GM18498 (cell line): ENCODE measurements around the gene PTER.

ENCODE experiments used
- ATAC-seq: cut with Tn5 transposase; IDR thresholded peaks from one replicate; pipeline ENCODE4 v1.9.1; 2021; ENCODE audit warnings: mild to moderate bottlenecking, moderate library complexity; ENCODE audit not compliant: unreplicated experiment

PTER gene

DNA sequence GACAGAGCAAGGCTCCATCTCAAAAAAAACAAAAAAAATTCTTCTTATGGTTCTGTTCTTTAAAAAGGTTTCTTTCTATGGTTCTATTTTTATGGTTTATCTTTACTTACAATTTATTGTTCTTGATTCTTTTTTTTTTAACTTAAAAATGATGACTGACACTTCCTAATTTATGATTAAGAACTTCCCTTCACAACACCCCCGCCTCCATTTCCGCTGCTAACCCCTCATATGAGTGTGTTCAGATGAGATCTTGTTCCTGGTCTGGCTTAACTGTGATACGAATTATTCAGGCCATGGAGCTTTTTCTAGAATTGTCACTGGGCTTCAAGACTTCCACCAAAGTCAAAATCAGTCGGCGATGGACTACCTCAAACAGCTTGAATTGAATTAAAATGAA lies 33.9 kb downstream of the PTER start:
- no peak for ATAC-seq

DNA sequence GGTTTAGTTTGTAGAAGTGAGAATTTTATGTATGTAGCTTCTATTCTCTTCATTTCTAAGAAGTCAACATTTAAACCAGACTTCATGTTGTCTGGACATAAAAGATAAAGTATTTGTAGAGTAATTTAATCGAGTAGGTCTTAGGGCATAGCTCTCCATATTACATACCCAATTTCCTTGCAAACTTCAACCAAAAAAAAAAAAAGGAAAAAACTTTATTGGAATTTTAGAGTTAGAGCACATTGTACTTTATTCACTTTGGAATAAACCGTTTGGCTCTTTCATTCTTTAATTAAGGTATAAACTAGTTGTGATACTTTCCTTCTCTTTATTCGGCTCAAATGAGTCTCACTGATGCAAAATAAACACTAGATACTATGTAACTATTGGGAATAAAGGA lies 36.0 kb downstream of the PTER start:
- ATAC-seq: no peak

DNA sequence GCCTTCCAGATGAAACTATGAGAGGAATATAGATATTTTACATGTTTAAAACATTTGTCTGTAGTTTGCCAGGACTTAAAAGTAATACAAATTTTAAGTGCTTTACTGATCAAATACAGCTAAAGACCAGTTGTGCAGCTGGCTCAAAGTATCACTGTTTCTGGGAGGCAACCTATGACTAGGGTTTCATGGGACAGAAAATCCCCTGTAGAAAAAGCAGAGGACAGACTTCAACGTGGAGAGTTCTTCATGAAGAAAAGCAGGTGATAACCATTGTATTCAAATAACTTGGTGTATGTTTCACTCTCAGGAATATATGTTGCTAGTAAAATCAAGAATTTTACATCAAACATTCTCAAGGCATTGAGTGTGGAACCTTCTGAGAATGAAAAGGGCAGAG lies 40.9 kb downstream of the PTER start:
- no peak for ATAC-seq

DNA sequence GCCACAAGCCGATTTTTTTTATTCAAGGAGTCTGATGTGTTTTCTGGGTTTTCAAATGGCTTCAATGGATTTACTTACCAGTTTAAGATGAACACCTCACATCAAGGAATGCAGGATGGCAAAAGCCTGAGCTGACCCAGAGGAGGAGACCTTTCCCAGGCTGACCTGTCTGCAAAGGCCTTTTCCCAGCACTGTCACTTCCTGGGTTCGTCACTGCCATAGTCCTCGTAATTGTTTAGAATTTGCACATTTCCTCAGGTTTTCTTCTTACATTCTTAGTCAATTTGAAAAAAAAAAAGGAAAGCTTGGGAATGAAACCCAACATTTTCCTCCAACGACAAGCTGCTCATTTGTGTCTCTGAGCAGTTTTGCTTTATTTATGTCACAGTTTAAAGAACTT lies 42.0 kb downstream of the PTER start:
- ATAC-seq: no peak

DNA sequence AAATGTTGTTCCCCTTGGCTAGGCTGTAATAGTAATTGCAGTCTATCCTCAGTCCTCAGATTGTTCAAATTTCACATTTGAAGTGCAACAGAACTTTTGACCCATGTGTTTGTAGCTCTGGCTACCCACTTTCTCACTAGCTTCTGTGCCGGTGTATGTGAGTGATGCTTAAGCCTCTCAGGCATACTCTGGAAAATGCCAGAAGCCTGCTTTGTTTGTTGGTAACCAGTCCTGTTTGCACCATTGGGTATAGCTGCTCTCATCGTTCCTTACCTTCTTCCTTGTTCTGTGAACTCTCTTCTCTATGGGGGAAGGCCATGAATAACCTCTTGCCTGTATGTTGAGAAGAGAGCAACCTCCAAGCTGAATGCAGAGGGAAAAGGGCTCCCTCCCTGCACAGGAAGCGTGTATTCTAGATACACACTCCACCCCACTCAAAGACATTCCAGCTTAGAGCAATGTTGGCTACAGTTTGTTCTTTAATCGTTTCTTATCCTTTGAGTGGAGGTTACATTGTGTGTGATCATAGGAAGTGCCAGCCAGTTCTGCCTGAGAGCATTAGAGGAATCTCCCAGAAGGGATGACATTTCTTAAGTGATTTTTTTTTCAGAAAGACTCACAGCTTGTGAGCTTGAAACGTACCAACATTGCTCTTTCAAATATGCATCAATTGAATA lies 44.4 kb downstream of the PTER start:
- ATAC-seq: no peak

DNA sequence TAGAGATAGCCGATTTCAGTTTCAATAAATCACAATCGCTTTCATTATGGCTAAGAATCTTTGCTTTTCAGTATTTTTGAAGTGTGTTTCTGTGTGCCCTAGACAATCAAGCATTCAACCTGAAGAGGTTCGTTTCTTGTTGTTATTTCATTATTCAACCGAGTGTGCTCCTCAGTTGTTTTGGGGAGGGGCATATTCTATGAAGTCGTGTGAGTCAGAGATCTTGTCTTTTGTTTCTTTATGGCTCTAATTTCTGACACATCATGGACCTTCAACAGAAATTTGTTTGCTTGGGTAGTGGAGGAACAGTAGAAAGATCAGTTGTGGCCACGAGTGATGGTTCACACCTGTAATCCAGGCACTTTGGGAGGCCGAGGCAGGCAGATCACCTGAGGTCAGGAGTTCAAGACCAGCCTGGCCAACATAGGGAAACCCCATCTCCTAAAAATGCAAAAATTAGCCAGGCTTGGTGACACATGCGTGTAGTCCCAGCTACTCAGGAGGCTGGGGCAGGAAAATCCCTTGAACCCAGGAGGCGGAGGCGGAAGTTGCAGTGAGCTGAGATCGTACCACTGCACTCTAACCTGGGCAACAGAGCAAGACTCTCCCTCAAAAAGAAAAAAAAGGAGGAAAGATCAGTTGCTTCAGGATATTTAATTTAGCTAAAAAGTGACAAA lies 46.6 kb downstream of the PTER start:
- no peak for ATAC-seq

DNA sequence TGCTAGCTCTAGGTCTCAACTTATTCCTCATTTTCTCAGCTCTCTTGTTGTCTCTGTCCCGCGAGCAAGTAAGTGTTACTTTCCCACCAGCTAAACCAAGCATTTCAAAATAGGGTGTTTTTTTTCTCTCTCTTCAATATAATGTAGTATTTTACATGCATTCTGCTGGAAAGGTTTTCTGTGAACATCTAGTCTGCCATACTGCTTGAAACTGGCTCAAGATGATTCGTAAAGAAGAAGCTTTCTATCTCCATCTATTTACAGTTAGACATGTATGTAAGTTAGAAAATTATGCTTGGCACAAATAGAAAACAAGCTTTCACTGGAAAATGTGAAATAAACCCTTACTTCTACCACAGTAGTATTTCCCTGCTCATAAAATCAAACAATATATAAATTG lies 53.7 kb downstream of the PTER start:
- ATAC-seq: no peak

DNA sequence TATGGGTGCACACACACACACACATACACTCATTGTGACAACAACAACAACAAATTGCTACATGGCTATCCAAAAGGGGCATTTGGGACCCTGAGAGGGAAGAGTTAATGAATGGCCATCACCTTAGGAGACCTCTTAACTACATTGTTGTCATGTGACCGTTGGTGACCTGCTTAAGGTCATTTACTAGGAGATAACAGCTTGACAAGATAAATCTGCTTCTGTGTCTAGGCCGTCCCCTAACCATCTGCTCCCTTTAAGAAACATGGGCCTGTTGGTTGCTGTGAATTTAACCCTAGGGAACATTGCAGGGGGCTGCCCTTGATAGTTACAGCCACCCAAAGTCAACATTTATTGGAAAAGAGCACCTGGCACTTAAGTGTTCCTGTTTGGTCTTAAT lies 55.1 kb downstream of the PTER start:
- ATAC-seq: no peak

DNA sequence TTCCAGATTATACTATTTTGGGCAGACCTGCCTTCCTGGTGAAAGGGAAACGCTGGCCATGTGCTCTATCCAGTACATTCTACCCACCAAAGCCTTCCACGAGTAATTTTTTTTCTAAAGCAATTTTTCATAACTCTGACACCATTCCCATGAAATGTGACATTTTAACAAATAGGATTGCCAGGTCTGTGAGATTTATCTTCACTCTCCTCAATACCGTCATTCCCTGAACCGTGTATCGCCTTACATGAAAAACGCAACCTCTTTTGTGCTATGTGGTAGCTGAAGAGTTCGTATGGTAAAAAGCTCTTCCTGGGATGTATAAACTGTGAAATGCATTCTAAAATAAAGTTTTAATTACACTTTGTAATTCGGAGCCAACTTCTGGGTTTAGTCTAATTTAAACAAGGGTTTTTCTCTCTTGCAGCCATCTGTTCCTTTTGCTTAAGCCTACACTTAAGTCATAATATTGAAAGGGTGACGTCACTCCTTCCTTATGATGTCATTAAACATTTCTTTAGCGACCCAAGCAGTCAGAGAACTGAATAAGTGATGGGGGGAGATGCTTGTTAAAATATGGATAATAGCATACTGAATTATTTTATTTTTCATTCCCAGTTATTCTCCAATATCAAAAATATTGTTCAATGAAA lies 57.2 kb downstream of the PTER start:
- ATAC-seq: no peak

DNA sequence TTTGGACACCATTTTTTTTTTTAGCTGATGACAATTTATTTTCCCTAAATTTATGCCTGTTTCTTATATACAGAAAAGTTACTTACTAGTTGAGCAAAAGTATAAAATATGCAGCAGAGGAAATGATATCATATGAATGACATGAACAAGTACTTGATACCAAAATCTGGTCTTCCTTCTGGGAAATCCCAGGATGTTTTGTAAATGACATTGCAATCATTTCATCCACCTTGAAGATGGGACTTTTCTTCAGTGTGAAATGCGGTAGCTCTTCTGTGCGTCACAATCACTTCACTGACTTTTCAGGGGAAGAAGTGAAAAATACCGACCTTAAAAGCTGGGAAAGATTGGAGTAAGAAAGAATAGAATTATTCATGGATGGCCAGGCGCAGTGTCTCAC lies 61.1 kb downstream of the PTER start:
- no peak for ATAC-seq

DNA sequence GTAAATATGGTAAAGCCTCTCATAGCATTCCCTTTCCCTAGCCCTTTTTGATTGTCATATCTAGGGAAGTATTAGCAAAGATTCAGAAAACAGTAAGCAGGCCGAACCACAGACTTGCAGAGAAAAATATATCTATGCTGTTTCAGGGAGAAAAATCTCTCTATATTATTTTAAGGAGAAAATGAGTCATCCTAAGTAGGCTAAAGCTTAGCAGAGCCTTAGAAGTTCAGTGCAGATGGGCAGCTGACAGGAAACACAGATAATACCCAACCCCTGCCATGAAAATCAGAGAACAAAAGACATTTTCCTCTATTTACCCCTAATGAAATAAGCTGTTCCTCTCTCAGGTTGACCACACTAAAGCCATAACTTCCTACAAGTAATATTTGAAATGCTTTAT lies 68.4 kb downstream of the PTER start:
- no peak for ATAC-seq

DNA sequence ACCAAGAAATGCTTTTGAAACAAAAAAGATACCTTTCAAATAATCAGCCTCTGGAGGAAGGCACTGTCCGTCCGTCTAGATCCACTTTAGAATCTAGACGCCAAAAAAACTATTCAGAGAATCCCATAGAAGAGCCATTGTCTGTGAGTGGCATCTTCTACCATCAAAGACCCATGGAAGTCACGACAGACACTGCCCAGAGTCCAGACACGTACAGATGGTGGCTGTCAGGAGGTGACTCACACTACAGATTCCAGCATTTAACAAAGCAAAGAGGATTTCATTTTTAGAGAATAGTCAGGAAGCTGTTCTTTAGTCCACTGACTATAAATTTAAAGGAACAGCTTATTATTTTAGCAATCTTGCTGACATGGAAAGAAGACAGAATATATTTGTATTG lies 73.2 kb downstream of the PTER start:
- no peak for ATAC-seq

DNA sequence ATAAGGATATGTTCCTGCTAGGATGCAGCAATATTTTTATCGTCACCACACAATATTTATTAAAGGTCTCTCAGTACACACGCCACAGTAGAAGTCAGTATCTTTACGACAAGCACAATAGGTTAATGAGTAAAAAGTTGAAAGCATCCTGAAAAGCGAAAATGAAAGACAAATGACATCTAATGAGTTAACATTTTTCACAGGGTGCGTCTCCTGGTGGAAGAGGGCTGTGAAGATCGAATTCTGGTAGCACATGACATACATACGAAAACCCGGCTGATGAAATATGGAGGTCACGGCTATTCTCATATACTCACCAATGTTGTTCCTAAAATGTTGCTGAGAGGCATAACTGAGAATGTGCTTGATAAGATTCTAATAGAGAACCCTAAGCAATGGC lies 74.0 kb downstream of the PTER start:
- no peak for ATAC-seq

DNA sequence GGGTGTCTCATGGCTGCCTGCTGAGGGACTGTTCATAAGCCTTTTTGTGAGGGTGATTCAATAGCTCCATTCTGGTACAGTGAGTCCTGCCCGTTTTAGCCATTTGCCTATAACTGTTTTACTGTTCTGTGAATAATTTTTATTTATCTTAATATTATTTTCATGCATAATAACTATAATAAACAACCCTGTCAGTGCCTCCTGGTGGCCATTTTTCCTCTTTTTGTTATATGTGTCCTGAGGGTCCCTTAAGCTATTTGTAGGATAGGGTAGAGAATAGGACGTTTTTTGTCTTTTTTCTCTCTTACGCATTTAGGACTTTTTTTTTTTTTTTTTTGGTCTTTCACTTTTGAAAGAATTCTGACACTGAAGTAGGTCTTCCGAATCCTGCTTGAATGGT lies 82.0 kb downstream of the PTER start:
- ATAC-seq: no peak

DNA sequence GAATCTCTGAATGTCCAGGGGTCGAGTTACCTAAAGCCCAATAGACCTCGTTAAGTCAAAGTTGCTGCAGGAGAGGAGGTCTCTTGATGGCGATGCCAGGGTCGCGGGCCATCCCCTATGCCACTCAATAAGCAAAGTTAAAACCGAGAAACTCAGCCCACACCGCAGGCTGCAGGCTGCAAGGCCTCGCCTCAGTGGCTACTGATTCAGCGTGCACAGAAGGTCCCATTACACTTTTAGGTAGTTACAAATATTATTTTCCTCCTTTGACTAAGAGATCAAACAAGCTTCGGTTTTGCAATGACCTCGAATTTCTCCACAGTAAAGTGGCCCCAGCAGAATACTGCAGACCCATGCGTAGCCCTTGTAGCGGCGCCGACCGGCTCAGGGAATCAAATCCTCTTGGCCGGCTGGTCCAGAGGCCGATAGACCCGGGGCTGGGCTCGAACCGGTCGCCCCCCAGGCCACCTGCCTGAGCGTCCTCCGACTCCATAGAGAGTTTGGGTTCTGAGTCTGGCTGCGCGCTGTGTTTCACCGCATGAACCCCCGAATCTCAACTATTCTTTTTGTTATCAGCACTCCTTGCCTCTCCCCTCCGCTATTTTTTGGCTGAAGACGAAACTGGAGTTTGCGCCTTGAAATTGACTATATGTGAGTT lies 82.6 kb downstream of the PTER start:
- ATAC-seq: no peak

DNA sequence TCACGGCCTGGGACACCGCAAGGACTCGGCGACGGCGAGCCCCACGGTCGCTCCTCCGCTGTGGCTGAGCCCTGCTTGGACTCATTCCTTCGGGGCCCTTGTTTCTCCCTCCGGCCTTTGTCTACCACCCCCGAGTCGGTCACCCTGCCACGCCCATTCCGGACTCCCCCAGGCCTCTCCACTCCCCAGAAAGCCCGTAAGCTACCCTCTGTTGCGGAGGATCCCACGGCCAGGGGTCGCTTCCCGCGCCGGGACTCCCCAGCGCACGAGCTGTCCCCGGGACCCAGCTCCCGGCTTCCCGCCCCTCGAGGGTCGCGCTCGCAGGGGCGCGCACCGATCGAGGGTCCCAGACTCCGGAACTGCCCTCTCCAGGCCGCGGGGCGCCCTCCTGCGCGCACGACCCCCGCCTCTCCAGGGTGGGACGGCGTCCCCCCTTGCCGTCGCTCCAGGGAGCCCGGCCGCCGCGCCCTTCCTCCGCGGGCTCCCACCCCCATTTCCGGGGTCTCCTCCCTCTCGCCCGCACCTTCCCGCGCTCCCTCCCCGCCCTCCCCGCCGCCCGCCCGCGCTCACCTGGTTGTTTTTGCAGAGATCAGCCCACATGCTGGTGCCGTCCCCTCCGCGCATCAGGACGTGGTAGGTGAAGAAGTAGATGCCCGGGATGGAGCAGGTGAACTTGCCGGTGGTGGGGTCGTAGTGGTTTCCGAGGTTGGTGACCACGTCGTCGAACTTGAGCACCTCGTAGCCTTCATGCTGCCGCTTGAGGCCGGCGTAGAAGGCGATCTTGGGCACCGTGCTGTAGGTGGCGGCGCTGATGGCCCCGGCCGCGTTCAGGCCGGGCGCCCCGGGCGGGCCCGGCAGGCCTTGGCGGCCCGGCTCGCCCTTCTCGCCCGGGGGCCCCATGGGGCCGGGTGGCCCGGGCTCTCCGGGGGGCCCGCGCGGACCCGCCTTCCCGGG lies 83.4 kb downstream of the PTER start:
- ATAC-seq: peak; percentile 44

DNA sequence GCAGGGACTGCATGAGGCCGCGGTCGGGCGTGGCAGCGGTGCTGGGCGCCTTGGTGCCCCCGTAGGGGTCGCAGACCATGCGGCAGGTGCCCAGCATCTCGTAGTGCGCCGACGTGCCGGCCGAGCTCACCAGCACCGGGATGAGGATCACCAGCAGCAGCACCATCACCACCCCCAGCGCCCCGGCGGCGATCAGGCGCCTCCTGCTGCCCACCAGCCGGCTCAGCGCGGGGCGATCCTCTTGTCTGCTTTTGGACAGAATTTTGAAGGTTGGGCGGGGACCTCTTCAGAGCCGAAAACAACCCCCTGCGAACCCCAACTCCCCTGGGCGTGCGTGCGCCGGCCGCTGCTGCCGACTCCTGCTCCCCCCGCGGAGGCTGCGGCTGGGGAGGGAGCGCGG lies 84.1 kb downstream of the PTER start:
- ATAC-seq: peak; percentile 68

DNA sequence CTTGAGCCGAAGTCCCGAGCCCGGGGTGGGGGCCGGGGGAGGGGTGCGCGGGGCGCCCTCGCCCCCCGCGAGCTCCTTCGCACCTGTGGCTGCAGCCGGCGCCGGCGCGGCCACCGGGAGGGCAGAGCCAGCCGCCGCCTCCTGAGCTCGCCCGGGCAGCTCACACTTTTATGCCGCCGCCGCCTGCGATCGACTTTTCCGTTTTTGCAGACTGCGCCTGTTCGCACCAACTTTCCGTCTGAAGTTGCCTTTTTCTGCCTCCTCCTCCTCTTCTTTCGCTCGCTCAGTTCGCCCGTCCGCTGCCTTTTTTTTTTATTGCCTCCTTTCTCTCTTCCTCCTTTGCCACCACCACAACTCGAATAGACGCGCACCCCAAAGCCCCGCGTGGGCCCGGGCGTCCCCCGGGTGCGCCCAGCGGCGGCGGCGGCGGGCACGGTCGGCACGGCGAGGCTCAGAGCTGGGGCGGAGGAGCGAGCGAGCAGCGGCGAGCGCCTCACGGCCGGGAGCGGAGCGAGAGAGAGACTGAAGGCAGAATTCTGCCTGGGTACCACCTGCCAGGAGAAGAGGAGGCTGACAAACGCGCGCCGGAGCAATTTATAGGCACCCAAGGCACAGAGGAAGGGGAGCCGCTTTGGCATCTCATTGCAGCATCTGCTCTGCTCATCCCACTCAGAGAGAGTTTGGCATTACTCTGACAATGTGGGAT lies 84.7 kb downstream of the PTER start, which contains the start of gene C1QL3:
C1QL3 (minus strand) TSS at position 569 of the 706 bp plus-strand sequence. CDS start 814 bp downstream, outside the sequence.
- peak; percentile 49 for ATAC-seq

DNA sequence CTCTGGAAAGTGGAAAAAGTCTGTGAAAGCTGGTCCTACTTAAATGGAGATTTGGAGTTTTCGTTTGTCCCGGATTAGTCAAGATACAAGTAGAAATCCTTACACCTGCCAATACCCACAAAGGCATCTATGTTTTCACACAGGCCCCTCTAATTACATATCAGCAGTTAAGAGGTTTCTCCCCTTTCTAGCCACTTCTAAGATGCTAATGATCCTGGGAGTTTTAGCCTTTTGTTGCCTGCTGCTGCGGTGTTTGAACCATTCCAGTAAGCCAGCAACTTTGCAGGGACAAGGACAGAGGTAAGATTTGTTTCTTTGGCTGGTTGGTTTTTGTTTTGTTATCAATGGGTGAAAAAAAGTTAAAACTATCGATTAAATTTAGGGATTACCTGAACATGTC lies 90.6 kb downstream of the PTER start:
- ATAC-seq: no peak

DNA sequence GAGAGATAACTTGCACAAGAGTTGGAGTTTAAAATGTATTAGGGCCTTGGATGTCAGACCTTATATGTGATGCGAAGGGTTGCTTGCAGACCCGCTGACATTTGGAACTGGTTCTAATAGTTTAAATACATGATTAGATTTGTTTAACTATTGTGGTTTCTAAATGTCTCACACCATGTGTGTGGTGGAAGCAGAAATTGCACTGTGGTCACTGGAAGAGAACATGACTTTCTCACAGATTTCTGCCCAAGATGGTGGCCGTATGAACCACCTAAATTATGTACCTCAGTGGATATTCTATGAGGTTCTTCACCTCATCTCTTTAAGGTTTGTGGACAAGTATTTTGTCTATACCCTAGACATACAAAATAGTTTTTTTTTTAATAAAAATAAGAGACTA lies 93.0 kb downstream of the PTER start:
- no peak for ATAC-seq
